Measurements from ENCODE around the gene CYP2A6. TPM values are rescaled to one million over a fixed set of nuclear protein-coding genes. Genes with fewer than 3 reads are reported as not detected.

CYP2A6 gene
- total and polyA plus RNA-seq, 2 of the 4 experiments (the other 2 are of a cell fraction): not detected

DNA sequence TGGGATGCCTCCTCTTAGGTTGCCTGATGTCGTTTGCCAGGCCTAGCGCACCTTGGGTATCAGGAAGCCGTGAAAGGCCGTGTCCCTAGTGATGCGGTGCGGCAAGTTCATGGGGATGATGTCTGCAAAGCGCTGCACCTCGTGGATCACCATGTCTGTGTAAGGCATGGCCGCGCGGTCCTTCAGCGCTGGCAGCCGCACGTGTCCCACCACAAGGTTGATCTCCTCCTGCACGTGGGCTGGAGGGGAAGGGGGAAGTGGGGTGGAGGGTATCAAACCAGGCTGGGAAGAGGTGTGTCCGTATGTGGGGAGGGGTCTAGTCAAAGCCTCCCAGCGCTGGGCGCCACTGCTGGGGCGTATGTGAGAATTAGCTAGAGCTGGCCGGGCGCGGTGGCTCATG lies 28.1 kb downstream of the CYP2A6 start:
- Histone ChIP-seq H2BK15ac (ENCODE audit: low read depth, low read length) (no peak overlapping the region), H2BK5ac (ENCODE audit: low read depth, low read length, poor library complexity, severe bottlenecking) (peak overlapping the region; percentile 18), H3K4me3 (ENCODE audit: insufficient read depth, low read depth, low read length) (no peak overlapping the region), H4K91ac (ENCODE audit: insufficient read depth, low read depth, low read length) (no peak overlapping the region; the same call in 1 of the 2 replicates), H4K8ac (ENCODE audit: low read depth in 2 of 2, low read length in 2 of 2) (peak overlapping the region in 1 of 2 experiments; percentile 66; a peak in 1 of 4 replicates), H2BK20ac (ENCODE audit: low read depth, low read length) (no peak overlapping the region), H3K36me3 (ENCODE audit: control insufficient read depth, insufficient read depth, low read length) (peaks cover 7% of the 10 kb centered on the region), H2BK120ac (ENCODE audit: low read depth, low read length) (no peak overlapping the region), H3K4ac (ENCODE audit: low read depth, low read length) (no peak overlapping the region), H2AK5ac (ENCODE audit: low read depth, low read length) (peak overlapping the region; percentile 24), H3K23ac (ENCODE audit: low read depth, low read length) (no peak overlapping the region), H3K9me3 (ENCODE audit: control insufficient read depth, insufficient read depth, low read length) (no peaks in the 10 kb centered on the region), H4K5ac (ENCODE audit: low read depth, low read length) (no peak overlapping the region), H3K27me3 (ENCODE audit: control insufficient read depth, insufficient read depth, low read length) (no peaks in the 10 kb centered on the region), H3K18ac (ENCODE audit: low read depth, low read length) (no peak overlapping the region), H3K4me2 (ENCODE audit: low read depth, low read length) (no peak overlapping the region), H3K56ac (ENCODE audit: extremely low read depth, insufficient read depth, low read length) (no peak overlapping the region), H3K27ac (ENCODE audit: insufficient read depth, low read length) (no peak overlapping the region), H2AFZ (replicated peaks; ENCODE audit: low read length, poor library complexity) (no peak overlapping the region), H2AK9ac (replicated peaks; ENCODE audit: low read depth, low read length, poor library complexity) (no peak overlapping the region), H3K4me1 (ENCODE audit: control insufficient read depth, insufficient read depth, low read length) (peaks cover 13% of the 10 kb centered on the region), H3K79me1 (ENCODE audit: low read depth in 1 of 2, low read length in 2 of 2) (peaks cover 0 to 8% of the 10 kb centered on the region in 2 experiments; a peak in 1 of 4 replicates), H3K9me1 (ENCODE audit: insufficient read depth, low read length) (peaks cover 7% of the 10 kb centered on the region; the same call in 1 of the 2 replicates), H4K20me1 (ENCODE audit: insufficient read depth, low read length) (no peaks in the 10 kb centered on the region), H3K9ac (ENCODE audit: low read depth, low read length) (no peak overlapping the region), H3K14ac (replicated peaks; ENCODE audit: low read depth, low read length) (no peak overlapping the region)
- WGBS, 2 experiments (ENCODE audit: extremely low coverage in 2 of 2, insufficient read length in 1 of 2): 95% methylated on average over 8 of the region's 22 CpGs; no CpG with 5 or more reads in 1 of the 2 experiments
- ATAC-seq (ENCODE audit: low read depth) (no peak), DNase-seq (no peak)
- intact Hi-C loops (cut with micrococcal nuclease) (no loop called here), in situ Hi-C loops (cut with MboI; ENCODE audit: low sequenced_read_pairs) (no loop called here), dilution Hi-C loops (cut with HindIII; ENCODE audit: low sequenced_read_pairs, unreplicated experiment) (no loop called here)
- BruUV-seq (replicated peaks): no TSS peak
- no peak for TF ChIP-seq MAZ (IDR thresholded peaks at IDR 0.05; ENCODE audit: borderline replicate concordance, low read depth, low read length)
- TF ChIP-seq POLR2A (IDR thresholded peaks at IDR 0.05; ENCODE audit: low read depth, low read length): no peak
- TF ChIP-seq RCOR1 (IDR thresholded peaks at IDR 0.05; ENCODE audit: insufficient replicate concordance, low read length): no peak
- TF ChIP-seq SMC3 (IDR thresholded peaks at IDR 0.05; ENCODE audit: low read depth, low read length): no peak
- TF ChIP-seq BHLHE40 (IDR thresholded peaks at IDR 0.05; ENCODE audit: low read depth, low read length): no peak
- no peak for TF ChIP-seq RAD21 (IDR thresholded peaks at IDR 0.05; ENCODE audit: low read length)
- no peak for TF ChIP-seq CEBPB (IDR thresholded peaks at IDR 0.05; ENCODE audit: low read depth, low read length)
- no peak for TF ChIP-seq MXI1 (IDR thresholded peaks at IDR 0.05; ENCODE audit: borderline replicate concordance, low read depth, low read length)
- TF ChIP-seq NFE2L2 (IDR thresholded peaks at IDR 0.05; ENCODE audit: low read depth, low read length): no peak
- TF ChIP-seq, protein P1, sequence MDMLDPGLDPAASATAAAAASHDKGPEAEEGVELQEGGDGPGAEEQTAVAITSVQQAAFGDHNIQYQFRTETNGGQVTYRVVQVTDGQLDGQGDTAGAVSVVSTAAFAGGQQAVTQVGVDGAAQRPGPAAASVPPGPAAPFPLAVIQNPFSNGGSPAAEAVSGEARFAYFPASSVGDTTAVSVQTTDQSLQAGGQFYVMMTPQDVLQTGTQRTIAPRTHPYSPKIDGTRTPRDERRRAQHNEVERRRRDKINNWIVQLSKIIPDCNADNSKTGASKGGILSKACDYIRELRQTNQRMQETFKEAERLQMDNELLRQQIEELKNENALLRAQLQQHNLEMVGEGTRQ (IDR thresholded peaks at IDR 0.05; ENCODE audit: low read depth, low read length): no peak
- TF ChIP-seq RFX5 (IDR thresholded peaks at IDR 0.05; ENCODE audit: low read depth, low read length): no peak
- TF ChIP-seq, protein P2, sequence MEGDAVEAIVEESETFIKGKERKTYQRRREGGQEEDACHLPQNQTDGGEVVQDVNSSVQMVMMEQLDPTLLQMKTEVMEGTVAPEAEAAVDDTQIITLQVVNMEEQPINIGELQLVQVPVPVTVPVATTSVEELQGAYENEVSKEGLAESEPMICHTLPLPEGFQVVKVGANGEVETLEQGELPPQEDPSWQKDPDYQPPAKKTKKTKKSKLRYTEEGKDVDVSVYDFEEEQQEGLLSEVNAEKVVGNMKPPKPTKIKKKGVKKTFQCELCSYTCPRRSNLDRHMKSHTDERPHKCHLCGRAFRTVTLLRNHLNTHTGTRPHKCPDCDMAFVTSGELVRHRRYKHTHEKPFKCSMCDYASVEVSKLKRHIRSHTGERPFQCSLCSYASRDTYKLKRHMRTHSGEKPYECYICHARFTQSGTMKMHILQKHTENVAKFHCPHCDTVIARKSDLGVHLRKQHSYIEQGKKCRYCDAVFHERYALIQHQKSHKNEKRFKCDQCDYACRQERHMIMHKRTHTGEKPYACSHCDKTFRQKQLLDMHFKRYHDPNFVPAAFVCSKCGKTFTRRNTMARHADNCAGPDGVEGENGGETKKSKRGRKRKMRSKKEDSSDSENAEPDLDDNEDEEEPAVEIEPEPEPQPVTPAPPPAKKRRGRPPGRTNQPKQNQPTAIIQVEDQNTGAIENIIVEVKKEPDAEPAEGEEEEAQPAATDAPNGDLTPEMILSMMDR (conservative IDR thresholded peaks at IDR 0.05; ENCODE audit: low read depth, low read length): no peak
- TF ChIP-seq, protein P3, sequence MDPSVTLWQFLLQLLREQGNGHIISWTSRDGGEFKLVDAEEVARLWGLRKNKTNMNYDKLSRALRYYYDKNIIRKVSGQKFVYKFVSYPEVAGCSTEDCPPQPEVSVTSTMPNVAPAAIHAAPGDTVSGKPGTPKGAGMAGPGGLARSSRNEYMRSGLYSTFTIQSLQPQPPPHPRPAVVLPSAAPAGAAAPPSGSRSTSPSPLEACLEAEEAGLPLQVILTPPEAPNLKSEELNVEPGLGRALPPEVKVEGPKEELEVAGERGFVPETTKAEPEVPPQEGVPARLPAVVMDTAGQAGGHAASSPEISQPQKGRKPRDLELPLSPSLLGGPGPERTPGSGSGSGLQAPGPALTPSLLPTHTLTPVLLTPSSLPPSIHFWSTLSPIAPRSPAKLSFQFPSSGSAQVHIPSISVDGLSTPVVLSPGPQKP (IDR thresholded peaks at IDR 0.05; ENCODE audit: borderline replicate concordance, low read depth, low read length): no peak
- TF ChIP-seq FOS (IDR thresholded peaks at IDR 0.05; ENCODE audit: low read depth, low read length): no peak
- TF ChIP-seq CHD1 (IDR thresholded peaks at IDR 0.05; ENCODE audit: low read depth, low read length): no peak
- TF ChIP-seq MAFK (IDR thresholded peaks at IDR 0.05; ENCODE audit: low read depth, low read length): no peak
- ChIA-PET POLR2A (ENCODE audit: unreplicated experiment) (no interaction called here), CTCF (no interaction called here)

All from IMR-90 (cell line).